Gastrocnemius medialis (tissue), 4 donors: ENCODE results near the gene DOCK7.

ENCODE experiments used
- CTCF ChIP-seq, 5 experiments: fragments of 450-650 bp in 3 of 5; fragments of 200-600 bp in 2 of 5; sonication (generic) in 2 of 5; IDR thresholded peaks in 4 of 5; conservative IDR thresholded peaks in 1 of 5; 1 replicate in 4 of 5; 2 replicates in 1 of 5; pipeline ENCODE4 v1.5.1; 2016 to 2019; ENCODE audit warnings: antibody characterized with exemption in 5 of 5, mild to moderate bottlenecking in 3 of 5, moderate library complexity in 3 of 5
- POLR2A ChIP-seq, 2 donors: fragments of 450-650 bp; IDR thresholded peaks; one replicate each; pipeline ENCODE4 v1.6.1; 2017; ENCODE audit warnings: antibody characterized with exemption in 2 of 2, mild to moderate bottlenecking in 2 of 2, moderate library complexity in 2 of 2

- TF ChIP-seq CTCF (IDR thresholded peaks at IDR 0.05 in 4 of 5, conservative IDR thresholded peaks at IDR 0.05 in 1 of 5) (no peak), POLR2A (IDR thresholded peaks at IDR 0.05) (no peak)
Observed at GRCh38 chr1:62728963-62729362, 40.8 kb upstream of the DOCK7 start.
